ENCODE results near the gene CADM2. TPM values are rescaled to one million over a fixed set of nuclear protein-coding genes. Genes with fewer than 3 reads are reported as not detected.

Gene CADM2
- total and polyA plus RNA-seq, 4 donors, result 42.2 to 133 (median 81.1) TPM

GRCh38 chr3:85364296-85364909 lies 405.6 kb downstream of the CADM2 start:
- no peaks in the 10 kb centered on the region for H3K27me3 ChIP-seq (ENCODE audit: control insufficient read depth, insufficient read depth, low read length)
- no peaks in the 10 kb centered on the region for H3K9me3 ChIP-seq (ENCODE audit: control insufficient read depth, insufficient read depth, low read length)
- H3K36me3 ChIP-seq (ENCODE audit: control insufficient read depth, insufficient read depth, low read length), result no peaks in the 10 kb centered on the region
- no peak overlapping the region for H3K27ac ChIP-seq (ENCODE audit: low read depth, low read length)
- DNase-seq (ENCODE audit: low read depth in 4 of 6, low spot score in 6 of 6), result peak in 1 of 6 donors; percentile 41
- no peak overlapping the region for H3K4me3 ChIP-seq (ENCODE audit: low read depth, low read length)
- H3K4me1 ChIP-seq (ENCODE audit: control insufficient read depth, insufficient read depth, low read length), result no peaks in the 10 kb centered on the region
- WGBS (ENCODE audit: insufficient coverage), result no CpG with 5 or more reads among the region's 5 CpGs

DNA sequence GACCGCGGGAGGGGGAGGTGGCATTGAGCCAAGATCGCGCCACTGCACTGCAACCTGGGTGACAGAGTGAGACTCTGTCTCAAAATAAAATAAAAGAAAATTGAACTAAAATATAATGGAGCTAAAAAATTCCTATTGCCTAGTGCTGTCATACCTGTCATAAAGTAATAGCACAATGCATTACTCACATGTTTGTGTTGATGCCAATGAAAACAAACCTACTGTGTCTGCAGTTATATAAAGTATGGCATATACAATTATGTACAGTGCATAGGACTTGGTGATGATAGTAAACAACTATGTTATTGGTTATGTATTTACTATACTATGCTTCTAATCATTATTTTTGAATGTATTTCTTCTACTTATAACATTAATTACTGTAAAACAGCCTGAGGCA lies 411.6 kb downstream of the CADM2 start:
- Histone ChIP-seq H3K4me1 (ENCODE audit: control insufficient read depth, insufficient read depth, low read length) (no peaks in the 10 kb centered on the region), H3K36me3 (ENCODE audit: control insufficient read depth, insufficient read depth, low read length) (no peaks in the 10 kb centered on the region), H3K4me3 (ENCODE audit: low read depth, low read length) (no peak overlapping the region), H3K27ac (ENCODE audit: low read depth, low read length) (no peak overlapping the region), H3K9me3 (ENCODE audit: control insufficient read depth, insufficient read depth, low read length) (no peaks in the 10 kb centered on the region), H3K27me3 (ENCODE audit: control insufficient read depth, insufficient read depth, low read length) (no peaks in the 10 kb centered on the region)
- no CpG with 5 or more reads among the region's 4 CpGs for WGBS (ENCODE audit: insufficient coverage)
- no peak for DNase-seq (ENCODE audit: low read depth in 4 of 6, low spot score in 6 of 6)

DNA sequence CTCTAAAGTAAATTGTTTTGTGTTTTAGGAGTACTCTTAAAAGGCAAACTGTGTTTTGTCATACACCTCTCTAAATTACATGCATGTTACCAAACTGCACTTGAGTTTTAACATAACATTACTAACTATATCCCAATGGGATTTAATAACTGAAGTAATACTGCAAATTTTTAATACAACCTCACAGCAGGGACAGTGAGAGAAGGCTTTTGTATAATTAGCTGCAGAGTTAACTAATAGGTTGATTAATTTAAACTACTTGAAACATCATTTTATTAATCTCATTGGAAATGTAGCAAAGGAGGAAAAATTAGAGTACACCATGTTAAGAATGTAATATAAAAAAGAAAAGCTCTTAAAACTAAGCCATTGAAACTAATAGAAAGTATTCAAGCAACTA lies 417.3 kb downstream of the CADM2 start:
- Histone ChIP-seq H3K27me3 (ENCODE audit: control insufficient read depth, insufficient read depth, low read length) (no peaks in the 10 kb centered on the region), H3K36me3 (ENCODE audit: control insufficient read depth, insufficient read depth, low read length) (no peaks in the 10 kb centered on the region), H3K4me1 (ENCODE audit: control insufficient read depth, insufficient read depth, low read length) (no peaks in the 10 kb centered on the region), H3K27ac (ENCODE audit: low read depth, low read length) (no peak overlapping the region), H3K4me3 (ENCODE audit: low read depth, low read length) (no peak overlapping the region), H3K9me3 (ENCODE audit: control insufficient read depth, insufficient read depth, low read length) (no peaks in the 10 kb centered on the region)
- DNase-seq (ENCODE audit: low read depth in 4 of 6, low spot score in 6 of 6), result peak in 1 of 6 donors; percentile 62

DNA sequence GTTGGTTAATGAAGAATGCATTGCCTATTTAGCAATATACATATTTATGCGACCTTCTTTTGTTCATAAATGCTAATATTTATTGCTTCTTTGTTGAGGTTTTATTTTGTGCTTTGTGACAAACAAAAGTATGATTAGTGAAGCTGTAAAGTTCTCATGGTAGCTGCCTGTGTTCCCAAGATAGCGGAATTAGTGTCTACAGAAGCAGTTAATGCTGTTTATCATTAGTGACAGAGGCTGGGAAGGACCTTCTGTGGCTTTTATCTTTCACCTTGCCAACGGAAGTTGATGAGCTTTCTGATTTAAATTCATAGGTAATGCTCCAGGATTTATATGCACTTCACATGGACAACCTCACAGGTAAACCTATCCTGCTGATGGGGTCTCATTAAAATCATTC lies 418.3 kb downstream of the CADM2 start:
- H3K4me3 ChIP-seq (ENCODE audit: low read depth, low read length), result no peak overlapping the region
- no peaks in the 10 kb centered on the region for H3K36me3 ChIP-seq (ENCODE audit: control insufficient read depth, insufficient read depth, low read length)
- H3K4me1 ChIP-seq (ENCODE audit: control insufficient read depth, insufficient read depth, low read length), result no peaks in the 10 kb centered on the region
- peak in 1 of 6 donors; percentile 24 for DNase-seq (ENCODE audit: low read depth in 4 of 6, low spot score in 6 of 6)
- 54% methylated on average over 2 of the region's 3 CpGs for WGBS (ENCODE audit: insufficient coverage)
- H3K9me3 ChIP-seq (ENCODE audit: control insufficient read depth, insufficient read depth, low read length), result no peaks in the 10 kb centered on the region
- H3K27me3 ChIP-seq (ENCODE audit: control insufficient read depth, insufficient read depth, low read length), result no peaks in the 10 kb centered on the region
- no peak overlapping the region for H3K27ac ChIP-seq (ENCODE audit: low read depth, low read length)

GRCh38 chr3:85384372-85384771 lies 425.6 kb downstream of the CADM2 start:
- Histone ChIP-seq H3K9me3 (ENCODE audit: control insufficient read depth, insufficient read depth, low read length) (no peaks in the 10 kb centered on the region), H3K36me3 (ENCODE audit: control insufficient read depth, insufficient read depth, low read length) (no peaks in the 10 kb centered on the region), H3K27ac (ENCODE audit: low read depth, low read length) (no peak overlapping the region), H3K4me3 (ENCODE audit: low read depth, low read length) (no peak overlapping the region), H3K27me3 (ENCODE audit: control insufficient read depth, insufficient read depth, low read length) (no peaks in the 10 kb centered on the region), H3K4me1 (ENCODE audit: control insufficient read depth, insufficient read depth, low read length) (no peaks in the 10 kb centered on the region)
- 100% methylated on average over 9 of the region's 13 CpGs for WGBS (ENCODE audit: insufficient coverage)
- no peak for DNase-seq (ENCODE audit: low read depth in 4 of 6, low spot score in 6 of 6)

- H3K36me3 ChIP-seq (ENCODE audit: control insufficient read depth, insufficient read depth, low read length), result no peaks in the 10 kb centered on the region
- H3K4me3 ChIP-seq (ENCODE audit: low read depth, low read length), result no peak overlapping the region
- DNase-seq (ENCODE audit: low read depth in 4 of 6, low spot score in 6 of 6), result peak in 2 of 6 donors; percentile 20 to 52
- 88% methylated on average over 4 of the region's 6 CpGs for WGBS (ENCODE audit: insufficient coverage)
- H3K4me1 ChIP-seq (ENCODE audit: control insufficient read depth, insufficient read depth, low read length), result no peaks in the 10 kb centered on the region
- no peaks in the 10 kb centered on the region for H3K9me3 ChIP-seq (ENCODE audit: control insufficient read depth, insufficient read depth, low read length)
- no peak overlapping the region for H3K27ac ChIP-seq (ENCODE audit: low read depth, low read length)
- H3K27me3 ChIP-seq (ENCODE audit: control insufficient read depth, insufficient read depth, low read length), result no peaks in the 10 kb centered on the region
Observed at GRCh38 chr3:85387913-85388505, 429.2 kb downstream of the CADM2 start.

DNA sequence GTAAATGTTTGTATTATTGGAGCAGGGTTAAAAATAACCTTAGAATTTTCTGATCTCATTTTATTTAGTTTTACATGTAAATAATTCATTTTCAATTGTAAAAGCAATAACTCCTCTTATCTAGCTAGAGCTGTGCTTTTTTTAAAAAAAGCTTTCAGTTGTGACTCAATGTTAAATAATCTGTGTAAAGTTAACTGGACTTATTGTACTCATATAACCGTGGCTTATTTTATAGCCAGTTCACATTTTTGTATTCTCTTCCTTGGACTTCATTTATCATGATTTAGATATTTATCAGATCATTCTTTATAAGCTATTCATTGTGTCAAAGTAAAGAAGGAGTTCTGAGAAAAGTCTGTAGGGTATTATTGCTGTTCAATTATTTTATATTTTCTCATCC lies 435.6 kb downstream of the CADM2 start:
- no peaks in the 10 kb centered on the region for H3K27me3 ChIP-seq (ENCODE audit: control insufficient read depth, insufficient read depth, low read length)
- no peaks in the 10 kb centered on the region for H3K4me1 ChIP-seq (ENCODE audit: control insufficient read depth, insufficient read depth, low read length)
- DNase-seq (ENCODE audit: low read depth in 4 of 6, low spot score in 6 of 6), result no peak
- no peaks in the 10 kb centered on the region for H3K36me3 ChIP-seq (ENCODE audit: control insufficient read depth, insufficient read depth, low read length)
- no peaks in the 10 kb centered on the region for H3K9me3 ChIP-seq (ENCODE audit: control insufficient read depth, insufficient read depth, low read length)
- no peak overlapping the region for H3K4me3 ChIP-seq (ENCODE audit: low read depth, low read length)
- WGBS (ENCODE audit: insufficient coverage), result no CpG with 5 or more reads among the region's 1 CpG
- H3K27ac ChIP-seq (ENCODE audit: low read depth, low read length), result no peak overlapping the region

GRCh38 chr3:85397434-85397833 lies 438.6 kb downstream of the CADM2 start:
- Histone ChIP-seq H3K9me3 (ENCODE audit: control insufficient read depth, insufficient read depth, low read length) (no peaks in the 10 kb centered on the region), H3K36me3 (ENCODE audit: control insufficient read depth, insufficient read depth, low read length) (no peaks in the 10 kb centered on the region), H3K4me3 (ENCODE audit: low read depth, low read length) (no peak overlapping the region), H3K27ac (ENCODE audit: low read depth, low read length) (no peak overlapping the region), H3K27me3 (ENCODE audit: control insufficient read depth, insufficient read depth, low read length) (no peaks in the 10 kb centered on the region), H3K4me1 (ENCODE audit: control insufficient read depth, insufficient read depth, low read length) (no peaks in the 10 kb centered on the region)
- WGBS (ENCODE audit: insufficient coverage), result no CpG with 5 or more reads among the region's 2 CpGs
- no peak for DNase-seq (ENCODE audit: low read depth in 4 of 6, low spot score in 6 of 6)

GRCh38 chr3:85426121-85426520 lies 467.3 kb downstream of the CADM2 start:
- Histone ChIP-seq H3K36me3 (ENCODE audit: control insufficient read depth, insufficient read depth, low read length) (no peaks in the 10 kb centered on the region), H3K27ac (ENCODE audit: low read depth, low read length) (no peak overlapping the region), H3K4me3 (ENCODE audit: low read depth, low read length) (no peak overlapping the region), H3K27me3 (ENCODE audit: control insufficient read depth, insufficient read depth, low read length) (no peaks in the 10 kb centered on the region), H3K9me3 (ENCODE audit: control insufficient read depth, insufficient read depth, low read length) (no peaks in the 10 kb centered on the region), H3K4me1 (ENCODE audit: control insufficient read depth, insufficient read depth, low read length) (no peaks in the 10 kb centered on the region)
- DNase-seq (ENCODE audit: low read depth in 4 of 6, low spot score in 6 of 6), result no peak
- WGBS (ENCODE audit: insufficient coverage), result 76% methylated on average over 2 of the region's 4 CpGs

- Histone ChIP-seq H3K4me1 (ENCODE audit: control insufficient read depth, insufficient read depth, low read length) (no peaks in the 10 kb centered on the region), H3K27me3 (ENCODE audit: control insufficient read depth, insufficient read depth, low read length) (no peaks in the 10 kb centered on the region), H3K27ac (ENCODE audit: low read depth, low read length) (no peak overlapping the region), H3K4me3 (ENCODE audit: low read depth, low read length) (no peak overlapping the region), H3K36me3 (ENCODE audit: control insufficient read depth, insufficient read depth, low read length) (no peaks in the 10 kb centered on the region), H3K9me3 (ENCODE audit: control insufficient read depth, insufficient read depth, low read length) (no peaks in the 10 kb centered on the region)
- DNase-seq (ENCODE audit: low read depth in 4 of 6, low spot score in 6 of 6), result peak in 1 of 6 donors; percentile 13
- WGBS (ENCODE audit: insufficient coverage), result no CpG with 5 or more reads among the region's 1 CpG
Observed at GRCh38 chr3:85427467-85427866, 468.7 kb downstream of the CADM2 start.
